Skin of body (tissue), 2 donors: Measurements from ENCODE around the gene KAZALD1. TPM values are rescaled to one million over a fixed set of nuclear protein-coding genes. Genes with fewer than 3 reads are reported as not detected.

Source experiments
- DNase-seq: peaks from one replicate; lab custom pipeline; 2025; lab: John Stamatoyannopoulos, UW
- total RNA-seq: library from RNA; depleted of rRNA; stranded (reverse); fragments of >200 nt; gene quantifications from one replicate; pipeline ENCODE4 v1.2.3, GENCODE V29; 2014

KAZALD1 gene
- total RNA-seq, 1 donor from 2014 or later, result 17.7 TPM

GRCh38 chr10:101066896-101067355 lies 5.1 kb downstream of the KAZALD1 start:
- DNase-seq, result no peak

GRCh38 chr10:101067356-101068083 lies 5.7 kb downstream of the KAZALD1 start:
- peak; percentile 87 for DNase-seq

GRCh38 chr10:101069441-101069840 lies 7.7 kb downstream of the KAZALD1 start:
- no peak for DNase-seq

GRCh38 chr10:101070098-101070497 lies 8.3 kb downstream of the KAZALD1 start:
- DNase-seq, result no peak

- DNase-seq, result no peak
Measured at GRCh38 chr10:101071267-101071884, 9.6 kb downstream of the KAZALD1 start.

GRCh38 chr10:101071885-101072433 lies 10.2 kb downstream of the KAZALD1 start:
- no peak for DNase-seq

- DNase-seq, result no peak
Measured at GRCh38 chr10:101072923-101073322, 11.1 kb downstream of the KAZALD1 start.

GRCh38 chr10:101073631-101074030 lies 11.8 kb downstream of the KAZALD1 start:
- DNase-seq, result no peak

- no peak for DNase-seq
Measured at GRCh38 chr10:101075775-101076174, 14.0 kb downstream of the KAZALD1 start.

- no peak for DNase-seq
Measured at GRCh38 chr10:101076630-101077029, 14.8 kb downstream of the KAZALD1 start.

GRCh38 chr10:101079874-101080273 lies 18.1 kb downstream of the KAZALD1 start:
- DNase-seq, result no peak

- DNase-seq, result no peak
Measured at GRCh38 chr10:101080933-101081931, 19.4 kb downstream of the KAZALD1 start.

GRCh38 chr10:101085846-101086245 lies 24.1 kb downstream of the KAZALD1 start:
- no peak for DNase-seq

GRCh38 chr10:101087376-101087775 lies 25.6 kb downstream of the KAZALD1 start:
- DNase-seq, result no peak

- no peak for DNase-seq
Measured at GRCh38 chr10:101087965-101088364, 26.2 kb downstream of the KAZALD1 start.

GRCh38 chr10:101089520-101090299 lies 27.9 kb downstream of the KAZALD1 start:
- no peak for DNase-seq

GRCh38 chr10:101090597-101090996 lies 28.8 kb downstream of the KAZALD1 start:
- DNase-seq, result no peak

- DNase-seq, result no peak
Measured at GRCh38 chr10:101091546-101092290, 29.9 kb downstream of the KAZALD1 start.

- DNase-seq, result no peak
Measured at GRCh38 chr10:101092881-101093354, 31.1 kb downstream of the KAZALD1 start.
